Hepatocyte (in vitro differentiated cells): ENCODE measurements around the gene LRRFIP1. TPM values are rescaled to one million over a fixed set of nuclear protein-coding genes. Genes with fewer than 3 reads are reported as not detected.

Source experiments
- DNase-seq: peaks from one replicate; pipeline ENCODE4 v3.0.0-alpha.2; 2016; ENCODE audit warnings: low spot score
- H2AFZ ChIP-seq: fragments of 200-600 bp; sonication (generic); 2 replicates; pipeline ENCODE4 v1.6.0; 2016; ENCODE audit warnings: antibody characterized with exemption, mild to moderate bottlenecking
- H3K27ac ChIP-seq: fragments of 200-600 bp; sonication (generic); 2 replicates; pipeline ENCODE4 v1.5.1; 2016; ENCODE audit warnings: mild to moderate bottlenecking
- H3K27me3 ChIP-seq: fragments of 200-600 bp; sonication (generic); 2 replicates; pipeline ENCODE4 v1.6.1; 2016
- H3K36me3 ChIP-seq: fragments of 200-600 bp; sonication (generic); replicated peaks from 2 replicates; pipeline ENCODE4 v1.5.1; 2016; ENCODE audit warnings: low read depth; ENCODE audit not compliant: insufficient read depth
- H3K4me1 ChIP-seq: fragments of 200-600 bp; sonication (generic); 2 replicates; pipeline ENCODE4 v1.5.1; 2016; ENCODE audit warnings: mild to moderate bottlenecking, moderate library complexity; ENCODE audit not compliant: insufficient read depth
- H3K4me2 ChIP-seq: fragments of 200-600 bp; sonication (generic); 2 replicates; pipeline ENCODE4 v1.6.0; 2016
- H3K4me3 ChIP-seq: fragments of 200-600 bp; sonication (generic); 2 replicates; pipeline ENCODE4 v1.5.1; 2016; ENCODE audit warnings: mild to moderate bottlenecking
- H3K79me2 ChIP-seq: fragments of 200-600 bp; sonication (generic); 2 replicates; pipeline ENCODE4 v1.6.0; 2017; ENCODE audit warnings: mild to moderate bottlenecking
- H3K9me2 ChIP-seq: fragments of 200-600 bp; sonication (generic); replicated peaks from 2 replicates; pipeline ENCODE4 v1.6.0; 2017; ENCODE audit warnings: mild to moderate bottlenecking; ENCODE audit not compliant: insufficient read depth
- H3K9me3 ChIP-seq: fragments of 200-600 bp; sonication (generic); 2 replicates; pipeline ENCODE4 v1.5.1; 2016; ENCODE audit warnings: low read depth, mild to moderate bottlenecking
- H4K20me1 ChIP-seq: fragments of 200-600 bp; sonication (generic); 2 replicates; pipeline ENCODE4 v1.6.0; 2016; ENCODE audit warnings: mild to moderate bottlenecking; ENCODE audit not compliant: insufficient read depth, poor library complexity, severe bottlenecking
- EZH2 ChIP-seq: fragments of 200-600 bp; sonication (generic); IDR thresholded peaks from 2 replicates; pipeline ENCODE4 v1.6.1; 2016; ENCODE audit warnings: antibody characterized with exemption, mild to moderate bottlenecking, borderline replicate concordance
- EZH2phosphoT487 ChIP-seq: fragments of 200-600 bp; sonication (generic); IDR thresholded peaks from one replicate; pipeline ENCODE4 v1.6.1; 2018; ENCODE audit warnings: antibody characterized with exemption, mild to moderate bottlenecking, low read depth, moderate library complexity; ENCODE audit not compliant: unreplicated experiment, severe bottlenecking
- WGBS: methylation state at CpG from one replicate; pipeline ENCODE4 v1.1.6; 2016; ENCODE audit warnings: low lambda C conversion rate; ENCODE audit errors: missing lambda C conversion rate; 5-methylcytosine and 5-hydroxymethylcytosine counted together
- polyA plus RNA-seq: library from polyadenylated mRNA; unstranded; fragments of >200 nt; fragmentation: Nextera tagmentation; extraction: Ambion mirVana; gene quantifications from 2 replicates; pipeline ENCODE4 v1.2.1, GENCODE V29; 2016
- total RNA-seq: library from RNA; depleted of rRNA; stranded (reverse); fragments of >200 nt; gene quantifications from 2 replicates; pipeline ENCODE4 v1.2.3, GENCODE V29; 2014
- TF ChIP-seq, protein P1 (sequence below): fragments of 200-600 bp; sonication (generic); IDR thresholded peaks from 2 replicates; pipeline ENCODE4 v1.5.1; 2016; ENCODE audit warnings: antibody characterized with exemption, mild to moderate bottlenecking; ENCODE audit not compliant: poor library complexity

LRRFIP1 gene
- total and polyA plus RNA-seq, 2 experiments from 2014 or later: 42.7 to 64.1 TPM

DNA sequence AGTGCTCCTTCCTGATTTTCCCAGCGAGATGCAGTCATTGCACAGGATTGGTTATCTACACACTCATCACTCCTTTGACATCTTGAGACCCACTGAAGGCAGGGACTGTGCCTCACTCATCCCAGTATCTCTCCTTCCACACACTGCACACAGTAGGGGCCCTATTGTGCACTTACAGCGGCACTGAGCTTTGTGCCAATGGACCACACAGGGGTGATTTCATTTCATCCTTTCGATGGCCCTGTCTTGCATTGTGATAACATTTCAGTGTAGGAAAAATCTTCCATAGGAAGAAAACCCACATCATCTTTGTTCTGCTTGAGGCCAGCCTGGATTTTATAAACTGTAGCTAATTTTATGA is 11.0 kb upstream of the LRRFIP1 start:
- Histone ChIP-seq H3K27ac (peak overlapping the region; percentile 78), H3K36me3 (no peaks in the 10 kb centered on the region), H3K79me2 (no peaks in the 10 kb centered on the region), H3K9me3 (no peaks in the 10 kb centered on the region), H3K4me2 (no peak overlapping the region), H3K9me2 (no peaks in the 10 kb centered on the region), H4K20me1 (no peaks in the 10 kb centered on the region), H3K4me3 (no peak overlapping the region), H3K4me1 (peaks cover 39% of the 10 kb centered on the region), H2AFZ (no peak overlapping the region), H3K27me3 (no peaks in the 10 kb centered on the region)
- no peak for DNase-seq
- WGBS: 67% methylated on average over 3 of the region's 3 CpGs
- no peak for TF ChIP-seq EZH2phosphoT487
- TF ChIP-seq, protein P1, sequence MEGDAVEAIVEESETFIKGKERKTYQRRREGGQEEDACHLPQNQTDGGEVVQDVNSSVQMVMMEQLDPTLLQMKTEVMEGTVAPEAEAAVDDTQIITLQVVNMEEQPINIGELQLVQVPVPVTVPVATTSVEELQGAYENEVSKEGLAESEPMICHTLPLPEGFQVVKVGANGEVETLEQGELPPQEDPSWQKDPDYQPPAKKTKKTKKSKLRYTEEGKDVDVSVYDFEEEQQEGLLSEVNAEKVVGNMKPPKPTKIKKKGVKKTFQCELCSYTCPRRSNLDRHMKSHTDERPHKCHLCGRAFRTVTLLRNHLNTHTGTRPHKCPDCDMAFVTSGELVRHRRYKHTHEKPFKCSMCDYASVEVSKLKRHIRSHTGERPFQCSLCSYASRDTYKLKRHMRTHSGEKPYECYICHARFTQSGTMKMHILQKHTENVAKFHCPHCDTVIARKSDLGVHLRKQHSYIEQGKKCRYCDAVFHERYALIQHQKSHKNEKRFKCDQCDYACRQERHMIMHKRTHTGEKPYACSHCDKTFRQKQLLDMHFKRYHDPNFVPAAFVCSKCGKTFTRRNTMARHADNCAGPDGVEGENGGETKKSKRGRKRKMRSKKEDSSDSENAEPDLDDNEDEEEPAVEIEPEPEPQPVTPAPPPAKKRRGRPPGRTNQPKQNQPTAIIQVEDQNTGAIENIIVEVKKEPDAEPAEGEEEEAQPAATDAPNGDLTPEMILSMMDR: no peak
- no peak for TF ChIP-seq EZH2

DNA sequence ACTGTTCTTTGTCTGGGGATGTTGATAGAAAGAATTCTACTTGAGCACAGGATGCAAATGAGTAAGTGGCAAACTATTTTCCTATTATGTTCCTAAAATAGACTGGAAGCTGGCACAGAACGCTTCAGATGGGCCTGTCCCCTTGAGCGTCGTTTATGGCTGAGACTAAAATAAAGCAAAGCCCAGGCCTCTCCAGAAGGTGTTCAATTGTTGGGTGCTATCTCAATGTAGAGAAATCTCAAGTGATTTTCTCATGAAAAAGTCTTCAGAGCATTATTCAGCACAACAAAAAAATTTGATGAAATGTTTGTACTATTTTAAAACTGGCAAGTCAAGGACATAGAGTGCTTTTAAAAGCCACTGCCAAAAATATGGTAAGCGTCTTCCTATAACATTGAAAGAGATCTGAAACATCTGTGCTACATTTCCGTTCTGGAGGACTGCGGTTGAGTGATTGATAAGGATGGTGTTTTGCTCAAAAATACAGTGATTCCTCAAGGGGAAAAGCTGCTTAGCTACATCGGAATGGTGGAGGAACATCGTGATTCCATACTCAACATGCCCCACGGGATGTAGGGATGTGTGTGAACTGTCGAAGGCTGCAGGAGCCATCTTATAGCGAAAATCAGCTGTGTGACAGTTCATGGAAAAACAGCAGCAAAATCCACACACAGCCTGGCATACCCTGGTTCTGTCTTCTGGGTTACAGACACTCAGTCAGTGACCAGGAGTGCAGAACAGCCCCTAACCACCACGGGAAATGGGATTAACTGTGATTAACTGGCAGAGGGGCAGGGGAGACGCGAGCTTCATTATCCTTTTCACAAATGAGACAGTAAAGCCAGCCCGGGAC is 10.4 kb upstream of the LRRFIP1 start:
- no peaks in the 10 kb centered on the region for H3K9me3 ChIP-seq
- no peaks in the 10 kb centered on the region for H4K20me1 ChIP-seq
- no peak for DNase-seq
- no peak overlapping the region for H3K4me3 ChIP-seq
- peak overlapping the region; percentile 65 for H3K27ac ChIP-seq
- no peaks in the 10 kb centered on the region for H3K27me3 ChIP-seq
- no peak overlapping the region for H2AFZ ChIP-seq
- H3K4me2 ChIP-seq: no peak overlapping the region
- TF ChIP-seq EZH2: no peak
- TF ChIP-seq, protein P1: no peak
- no peaks in the 10 kb centered on the region for H3K79me2 ChIP-seq
- peaks cover 39% of the 10 kb centered on the region for H3K4me1 ChIP-seq
- H3K36me3 ChIP-seq: no peaks in the 10 kb centered on the region
- H3K9me2 ChIP-seq: no peaks in the 10 kb centered on the region
- WGBS: 67% methylated on average over 15 of the region's 15 CpGs

DNA sequence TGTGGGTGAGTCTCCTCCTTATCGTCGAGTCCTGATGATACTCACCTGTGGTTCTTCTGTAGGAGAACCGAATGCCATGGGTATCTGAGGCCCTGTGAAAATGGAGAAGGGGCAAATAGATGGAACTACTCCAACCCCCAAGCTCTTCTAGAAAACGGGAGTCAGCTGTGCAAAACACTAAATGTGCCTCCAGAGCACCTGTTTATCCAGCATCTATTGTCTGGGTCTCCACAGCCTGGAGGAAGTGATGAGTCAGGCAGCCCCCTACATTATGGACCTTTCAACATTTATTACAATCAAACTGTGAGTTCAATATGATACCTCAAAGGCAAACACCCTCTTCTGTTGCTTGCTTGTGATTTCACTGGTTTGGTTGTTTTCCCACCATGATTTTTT is 9.8 kb upstream of the LRRFIP1 start:
- WGBS: 66% methylated on average over 4 of the region's 4 CpGs
- DNase-seq: no peak
- TF ChIP-seq EZH2phosphoT487 (no peak), EZH2 (no peak)
- TF ChIP-seq, protein P1: no peak
- no peak overlapping the region for H3K4me2 ChIP-seq
- H3K79me2 ChIP-seq: no peaks in the 10 kb centered on the region
- H3K9me3 ChIP-seq: no peaks in the 10 kb centered on the region
- H3K27me3 ChIP-seq: no peaks in the 10 kb centered on the region
- H3K4me3 ChIP-seq: no peak overlapping the region
- peak overlapping the region; percentile 65 for H3K27ac ChIP-seq
- H3K9me2 ChIP-seq: no peaks in the 10 kb centered on the region
- H2AFZ ChIP-seq: no peak overlapping the region
- H4K20me1 ChIP-seq: no peaks in the 10 kb centered on the region
- H3K36me3 ChIP-seq: no peaks in the 10 kb centered on the region
- peaks cover 39% of the 10 kb centered on the region for H3K4me1 ChIP-seq
